ENCODE measurements around the gene SYCN.
"Not testable (repeated sequence)": the region's sequence is repeated elsewhere in the genome, so short reads cannot be mapped to it uniquely, and the experiment has no call there.

Gene SYCN

DNA sequence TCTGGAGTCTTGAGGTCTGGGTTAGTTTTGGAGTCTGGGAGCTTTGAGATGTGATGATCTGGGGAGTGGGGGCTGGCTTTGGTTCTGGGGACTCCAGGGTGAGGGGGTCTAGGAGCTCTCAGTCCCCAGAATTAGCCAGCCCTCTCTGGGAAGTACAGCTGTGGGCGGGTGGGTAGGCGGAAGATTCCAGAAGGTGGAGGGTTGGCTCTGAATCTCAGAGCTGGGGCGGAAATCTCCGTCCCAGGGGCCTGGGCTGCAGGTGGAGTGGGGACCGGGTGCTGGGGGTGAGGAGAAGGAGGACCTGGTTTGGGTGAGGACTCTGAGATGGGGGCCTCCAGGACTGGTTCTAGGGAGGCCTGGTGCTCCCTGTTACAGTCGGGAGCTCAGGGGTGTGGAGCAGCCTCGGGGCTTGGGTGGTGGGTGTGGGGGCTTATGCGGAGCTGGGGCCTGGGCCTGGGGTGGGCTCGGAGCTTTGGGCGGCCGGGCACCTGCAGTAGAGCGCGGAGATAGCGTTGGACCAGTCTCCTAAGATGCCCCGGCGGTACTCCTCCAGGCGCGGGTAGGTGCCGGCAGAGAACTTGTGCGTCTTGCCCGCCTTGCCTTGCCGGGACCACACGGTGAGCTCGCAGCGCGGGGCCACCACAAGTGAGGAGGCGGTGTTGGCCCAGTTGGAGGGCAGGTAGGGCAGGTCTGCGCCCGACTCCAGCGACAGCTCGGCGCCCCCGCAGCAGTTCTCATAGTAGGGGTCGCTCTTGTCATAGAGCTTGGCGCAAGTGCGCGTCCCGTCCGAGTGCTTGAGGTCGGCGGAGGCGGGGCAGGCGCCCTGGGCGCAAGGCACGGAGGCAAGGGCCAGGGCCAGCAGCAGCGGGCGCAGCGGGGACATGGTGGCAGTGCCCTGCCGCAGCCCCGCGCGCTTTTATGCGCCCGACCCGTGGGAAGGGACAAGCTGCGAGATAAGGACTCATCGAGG is at the start of gene SYCN:
TSS of gene SYCN (minus strand) at position 892 of the 970 bp plus-strand sequence. CDS start at position 883, 9 bp downstream.
- DNase-seq (ENCODE audit: low read depth), result no peak

- DNase-seq (ENCODE audit: low read depth), result no peak
Measured at GRCh38 chr19:39253374-39254149, 49.5 kb upstream of the SYCN start.

DNA sequence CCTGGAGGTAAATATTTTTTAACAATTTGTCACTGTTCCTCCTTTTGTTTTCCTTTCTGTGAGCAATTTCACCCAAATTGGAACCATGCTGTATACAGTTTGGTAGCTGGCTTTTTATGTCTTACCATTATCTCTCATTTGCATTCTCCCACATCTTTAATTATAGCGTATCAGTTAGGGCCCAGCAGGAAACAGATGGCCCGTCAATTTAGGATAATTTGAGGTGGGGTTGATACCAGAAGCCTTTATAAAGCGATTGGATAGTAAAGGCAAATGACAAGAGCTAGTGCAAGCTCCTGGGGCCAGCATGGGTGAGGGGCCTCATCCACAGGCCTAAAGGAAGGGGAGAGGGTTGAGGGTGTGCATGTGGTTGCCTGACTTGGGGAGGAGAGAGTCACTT is 48.4 kb upstream of the SYCN start:
- no peak for DNase-seq (ENCODE audit: low read depth)

DNA sequence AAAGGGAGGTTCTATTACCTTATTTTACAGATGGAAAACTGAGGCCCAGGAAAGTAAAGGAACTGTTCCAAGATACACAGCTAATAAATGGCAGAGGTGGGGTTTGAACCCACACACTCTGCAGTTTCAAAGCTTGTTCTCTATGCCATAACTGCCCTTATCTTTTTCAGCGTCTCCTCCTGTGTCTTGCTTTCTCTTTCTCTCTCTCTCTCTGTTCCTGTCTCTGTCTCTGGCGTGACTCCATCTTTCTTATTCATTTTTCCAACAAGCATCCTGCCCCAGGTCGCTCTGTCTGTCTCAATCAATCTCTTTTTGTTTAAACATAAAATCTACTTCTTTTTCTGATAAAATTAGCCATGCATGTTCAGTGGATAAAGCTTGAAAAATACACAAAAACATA is 47.8 kb upstream of the SYCN start:
- DNase-seq (ENCODE audit: low read depth), result no peak

GRCh38 chr19:39251081-39251480 is 47.0 kb upstream of the SYCN start:
- DNase-seq (ENCODE audit: low read depth), result no peak

DNA sequence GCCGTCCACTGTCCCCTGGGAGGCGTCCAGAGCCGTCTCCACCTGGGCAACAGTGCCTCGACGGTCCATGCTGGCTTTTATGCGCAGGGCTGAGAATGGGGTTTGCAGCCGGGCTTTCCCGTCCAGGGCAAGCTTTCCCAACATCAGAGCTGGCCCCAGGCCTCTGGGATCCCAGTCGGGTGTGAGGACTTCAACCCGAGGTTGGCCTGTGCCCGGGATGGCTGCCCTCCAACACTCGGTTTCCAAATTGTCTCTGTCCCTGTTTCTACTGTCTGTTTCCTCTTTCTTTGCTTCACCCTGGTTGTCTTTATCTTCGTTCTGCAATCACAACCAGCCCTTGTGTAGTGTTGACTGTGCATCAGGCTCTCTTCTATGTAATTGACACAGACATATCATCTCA is 44.7 kb upstream of the SYCN start, which contains the start of gene IFNL4:
TSS of gene IFNL4 (minus strand) at position 51 of the 400 bp plus-strand sequence.
- no peak for DNase-seq (ENCODE audit: low read depth)

GRCh38 chr19:39247701-39248664 is 43.9 kb upstream of the SYCN start:
- DNase-seq (ENCODE audit: low read depth), result no peak

GRCh38 chr19:39246951-39247669 is 43.0 kb upstream of the SYCN start:
- DNase-seq (ENCODE audit: low read depth), result no peak

- not testable (repeated sequence) for DNase-seq (ENCODE audit: low read depth)
Measured at GRCh38 chr19:39245166-39245565, 41.1 kb upstream of the SYCN start.

- not testable (repeated sequence) for DNase-seq (ENCODE audit: low read depth)
Measured at GRCh38 chr19:39244410-39245100, 40.5 kb upstream of the SYCN start, which contains the start of gene IFNL3. Gene IFNL3, minus strand, starts transcription at chr19:39245006. Its CDS starts 39 bp downstream, at chr19:39244967.

DNA sequence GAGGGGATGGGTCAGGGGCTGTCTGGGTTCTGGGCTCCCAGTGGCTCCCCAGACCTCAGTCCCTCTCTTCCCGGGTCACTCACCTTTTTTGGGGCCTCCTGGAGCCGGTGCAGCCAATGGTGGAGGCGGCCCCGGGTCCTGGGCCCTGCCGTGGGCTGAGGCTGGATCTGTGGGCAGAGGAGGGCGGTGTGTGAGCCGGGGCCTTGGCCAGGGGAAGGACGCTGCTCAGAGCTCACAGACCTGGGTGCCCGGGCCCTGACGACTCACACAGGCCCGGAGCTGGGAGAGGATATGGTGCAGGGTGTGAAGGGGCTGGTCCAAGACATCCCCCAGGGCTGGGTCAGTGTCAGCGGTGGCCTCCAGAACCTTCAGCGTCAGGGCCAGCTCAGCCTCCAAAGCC is 39.7 kb upstream of the SYCN start:
- DNase-seq (ENCODE audit: low read depth), result not testable (repeated sequence)

- DNase-seq (ENCODE audit: low read depth), result no peak
Measured at GRCh38 chr19:39240421-39240820, 36.4 kb upstream of the SYCN start.

GRCh38 chr19:39238944-39239343 is 34.9 kb upstream of the SYCN start:
- DNase-seq (ENCODE audit: low read depth), result no peak

DNA sequence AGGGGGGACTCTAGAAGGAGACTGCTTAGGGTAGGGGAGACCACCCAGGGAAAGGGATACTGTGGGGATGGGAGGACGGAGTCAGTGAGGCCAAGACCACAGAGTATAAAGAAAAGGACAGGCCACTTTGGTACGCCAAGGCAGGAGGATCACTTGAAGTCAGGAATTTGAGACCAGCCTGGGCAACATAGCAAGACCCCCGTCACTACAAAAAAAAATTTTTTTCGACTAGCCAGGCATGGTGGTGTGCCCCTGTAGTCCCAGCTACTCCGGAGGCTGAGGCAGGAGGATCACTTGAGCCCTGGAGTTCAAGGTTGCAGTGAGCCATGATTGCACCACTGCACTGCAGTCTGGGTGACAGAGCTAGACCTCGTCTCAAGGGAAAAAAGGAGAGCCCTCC is 34.1 kb upstream of the SYCN start:
- DNase-seq (ENCODE audit: low read depth), result no peak

DNA sequence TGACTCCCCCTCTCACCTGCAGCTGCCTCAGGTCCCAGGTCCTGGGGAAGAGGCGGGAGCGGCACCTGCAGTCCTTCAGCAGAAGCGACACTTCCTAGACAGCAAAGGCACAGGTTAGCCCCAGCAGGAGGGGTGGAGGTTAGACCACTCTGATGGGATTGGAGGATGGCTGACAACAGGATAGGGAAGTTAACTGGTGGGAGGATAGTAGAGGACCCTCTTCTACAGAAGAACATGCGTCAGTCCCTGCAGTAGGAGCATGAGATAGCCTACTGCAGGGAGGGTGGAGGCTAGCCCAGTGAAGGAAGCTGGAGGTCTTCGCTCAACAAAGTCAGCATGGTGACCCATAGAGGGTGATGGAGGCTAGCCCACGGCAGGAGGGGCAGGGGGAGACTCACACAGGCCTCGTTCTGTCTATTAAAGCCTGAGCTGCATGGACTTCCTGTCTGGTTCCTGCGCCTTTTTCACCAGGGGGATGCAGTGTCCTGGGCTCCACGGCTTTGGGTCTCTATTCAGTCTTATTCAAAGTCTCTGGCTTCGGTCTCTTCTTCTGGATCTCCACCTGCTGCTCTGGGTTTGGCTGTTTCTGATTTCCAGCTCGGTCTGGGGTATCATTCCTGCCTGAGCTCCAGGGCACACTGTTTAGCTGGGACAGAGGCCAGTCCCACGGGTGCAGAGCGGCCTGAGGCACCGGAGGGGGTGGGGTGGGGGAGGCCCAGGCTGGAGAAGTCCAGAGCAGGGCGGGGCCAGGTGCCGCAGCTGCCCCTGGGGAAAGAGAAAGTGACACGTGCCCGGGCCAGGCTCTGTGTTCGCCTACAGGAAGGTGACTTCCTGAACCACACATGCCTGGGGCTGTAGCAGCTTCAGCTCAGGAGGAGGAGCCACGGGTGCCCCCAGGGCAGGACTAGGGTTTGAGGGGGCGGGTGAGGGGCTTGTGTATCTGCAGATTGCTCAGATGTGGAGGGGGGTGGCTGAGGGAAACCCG is 33.4 kb upstream of the SYCN start:
- DNase-seq (ENCODE audit: low read depth), result no peak

GRCh38 chr19:39236527-39236926 is 32.5 kb upstream of the SYCN start:
- DNase-seq (ENCODE audit: low read depth), result no peak

DNA sequence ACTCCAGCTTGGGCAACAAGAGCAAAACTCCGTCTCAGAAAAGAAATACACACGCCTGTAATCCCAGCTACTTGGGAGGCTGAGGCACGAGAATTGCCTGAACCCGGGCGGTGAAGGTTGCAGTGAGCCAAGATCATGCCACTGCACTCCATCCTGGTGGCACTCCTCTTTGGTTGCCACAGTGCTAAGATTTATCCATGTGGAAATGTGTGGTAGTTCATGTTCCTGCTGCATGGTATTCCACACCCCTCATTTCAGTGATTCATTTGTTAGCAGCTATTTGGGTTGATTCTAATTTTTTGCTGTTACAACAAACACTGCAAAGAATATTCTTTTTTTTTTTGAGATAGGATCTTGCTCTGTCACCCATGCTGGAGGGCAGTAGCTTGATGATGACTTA is 28.6 kb upstream of the SYCN start:
- no peak for DNase-seq (ENCODE audit: low read depth)

DNA sequence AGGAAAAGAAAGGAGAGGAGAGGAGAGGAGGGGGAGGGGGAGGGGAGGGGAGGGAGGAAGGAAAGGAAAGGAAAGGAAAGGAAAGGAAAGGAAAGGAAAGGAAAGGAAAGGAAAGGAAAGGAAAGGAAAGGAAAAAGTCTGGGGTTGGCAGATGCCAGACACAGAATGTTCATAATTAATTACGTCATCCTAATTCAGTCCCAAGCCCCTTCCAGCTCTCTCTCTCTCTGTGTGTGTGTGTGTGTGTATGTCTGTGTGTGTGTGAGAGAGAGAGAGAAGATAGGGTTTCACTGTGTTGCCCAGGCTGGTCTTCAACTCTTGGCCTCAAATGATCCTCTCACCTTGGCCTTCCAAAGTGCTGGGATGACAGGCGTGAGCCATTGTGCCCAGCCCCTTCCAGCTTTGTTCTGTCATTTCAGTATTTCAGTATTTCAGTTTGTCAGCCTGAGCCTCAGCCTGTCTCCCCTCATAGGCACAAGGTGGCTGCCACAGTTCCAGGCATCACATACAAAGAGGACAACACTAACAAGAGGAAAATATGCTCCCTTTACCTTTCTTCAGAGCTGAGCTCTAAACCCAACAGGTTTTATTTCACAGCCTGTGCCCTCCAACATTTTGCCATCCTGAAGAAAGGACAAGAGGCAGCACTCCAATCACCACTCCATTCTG is 26.2 kb upstream of the SYCN start:
- no peak for DNase-seq (ENCODE audit: low read depth)

All from activated T-helper 9 cell treated with anti-CD3 and anti-CD28 coated beads, Interleukin-2, amount 50 U/mL, for 16 hours (primary cell).